ENCODE data around the gene SH3BGRL.

DNA sequence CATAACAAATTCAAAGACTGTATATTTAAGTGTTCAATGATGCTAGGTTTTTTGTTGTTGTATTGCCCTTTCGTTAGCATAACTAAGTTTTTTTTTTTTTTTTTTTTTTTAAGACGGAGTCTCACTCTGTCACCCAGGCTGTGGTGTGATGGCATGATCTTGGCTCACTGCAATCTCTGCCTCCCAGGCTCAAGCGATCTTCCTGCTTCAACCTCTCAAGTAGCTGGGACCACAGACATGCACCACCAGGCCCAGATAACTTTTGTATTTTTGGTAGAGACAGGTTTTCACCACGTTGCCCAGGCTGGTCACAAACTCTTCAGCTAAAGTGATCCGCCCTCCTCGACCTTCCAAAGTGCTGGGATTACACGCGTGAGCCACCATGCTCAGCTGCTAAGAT lies 7.0 kb downstream of the SH3BGRL start:
- no peak for TF ChIP-seq POLR2AphosphoS5 (IDR thresholded peaks at IDR 0.05)
- TF ChIP-seq, protein P1, sequence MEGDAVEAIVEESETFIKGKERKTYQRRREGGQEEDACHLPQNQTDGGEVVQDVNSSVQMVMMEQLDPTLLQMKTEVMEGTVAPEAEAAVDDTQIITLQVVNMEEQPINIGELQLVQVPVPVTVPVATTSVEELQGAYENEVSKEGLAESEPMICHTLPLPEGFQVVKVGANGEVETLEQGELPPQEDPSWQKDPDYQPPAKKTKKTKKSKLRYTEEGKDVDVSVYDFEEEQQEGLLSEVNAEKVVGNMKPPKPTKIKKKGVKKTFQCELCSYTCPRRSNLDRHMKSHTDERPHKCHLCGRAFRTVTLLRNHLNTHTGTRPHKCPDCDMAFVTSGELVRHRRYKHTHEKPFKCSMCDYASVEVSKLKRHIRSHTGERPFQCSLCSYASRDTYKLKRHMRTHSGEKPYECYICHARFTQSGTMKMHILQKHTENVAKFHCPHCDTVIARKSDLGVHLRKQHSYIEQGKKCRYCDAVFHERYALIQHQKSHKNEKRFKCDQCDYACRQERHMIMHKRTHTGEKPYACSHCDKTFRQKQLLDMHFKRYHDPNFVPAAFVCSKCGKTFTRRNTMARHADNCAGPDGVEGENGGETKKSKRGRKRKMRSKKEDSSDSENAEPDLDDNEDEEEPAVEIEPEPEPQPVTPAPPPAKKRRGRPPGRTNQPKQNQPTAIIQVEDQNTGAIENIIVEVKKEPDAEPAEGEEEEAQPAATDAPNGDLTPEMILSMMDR (IDR thresholded peaks at IDR 0.05): no peak

Measured in transverse colon (tissue), 4 donors.